Ascending aorta (tissue), 2 donors: ENCODE data around the gene GLDC. TPM values are rescaled to one million over a fixed set of nuclear protein-coding genes. Genes with fewer than 3 reads are reported as not detected.

Experiments
- DNase-seq, 2 donors: peaks; one replicate each; pipeline ENCODE4 v3.0.0-alpha.2; 2019; ENCODE audit warnings: low spot score in 2 of 2
- H3K27ac ChIP-seq, 2 donors: fragments of 200-600 bp; sonication (generic); one replicate each; pipeline ENCODE4 v1.5.1; 2016 to 2017; ENCODE audit warnings: mild to moderate bottlenecking in 1 of 2
- H3K27me3 ChIP-seq: fragments of 200-600 bp; sonication (generic); one replicate; pipeline ENCODE4 v1.5.1; 2017
- H3K36me3 ChIP-seq, 2 donors: fragments of 200-600 bp; sonication (generic); one replicate each; pipeline ENCODE4 v1.5.1; 2016
- H3K4me1 ChIP-seq, 2 donors: fragments of 200-600 bp; sonication (generic); one replicate each; pipeline ENCODE4 v1.5.1; 2016 to 2017; ENCODE audit warnings: mild to moderate bottlenecking in 1 of 2
- H3K4me3 ChIP-seq, 2 donors: fragments of 200-600 bp; sonication (generic); one replicate each; pipeline ENCODE4 v1.5.1; 2016 to 2017; ENCODE audit warnings: mild to moderate bottlenecking in 1 of 2
- H3K9me3 ChIP-seq, 2 donors: fragments of 200-600 bp; sonication (generic); one replicate each; pipeline ENCODE4 v1.5.1; 2016
- CTCF ChIP-seq, 3 experiments: fragments of 200-600 bp in 2 of 3; fragments of 450-650 bp in 1 of 3; sonication (generic) in 2 of 3; IDR thresholded peaks; one replicate each; pipeline ENCODE4 v1.5.1; 2016 to 2019; ENCODE audit warnings: antibody characterized with exemption in 3 of 3, mild to moderate bottlenecking in 1 of 3, moderate library complexity in 1 of 3
- intact Hi-C: fragments of 100-400 bp; cut with DNase I; formaldehyde crosslinking; loops from one replicate; pipeline ENCODE4 v1.15.1; 2023
- total RNA-seq: library from RNA; depleted of rRNA; stranded (reverse); fragments of >200 nt; gene quantifications from one replicate; pipeline ENCODE4 v1.1.0, GENCODE V29; 2016

Gene GLDC
- total RNA-seq, 1 donor from 2014 or later, result 0.64 TPM

DNA sequence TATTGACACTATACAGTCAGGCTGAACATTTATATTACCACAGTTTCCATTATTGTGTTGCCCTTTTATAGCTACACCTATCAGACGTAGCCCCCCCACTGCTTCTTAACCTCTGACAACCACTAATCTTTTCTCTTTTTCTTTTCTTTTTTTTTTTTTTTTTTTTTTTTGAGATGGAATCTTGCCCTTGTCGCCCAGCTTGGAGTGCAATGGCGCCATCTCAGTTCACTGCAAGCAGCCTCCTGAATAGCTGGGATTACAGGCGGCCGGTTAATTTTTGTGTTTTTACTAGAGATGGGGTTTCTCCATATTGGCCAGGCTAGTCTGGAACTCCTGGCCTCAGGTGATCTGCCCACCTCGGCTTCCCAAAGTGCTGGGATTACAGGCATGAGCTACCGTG, 157.1 kb downstream of the GLDC start:
- H3K4me1 ChIP-seq, result no peaks in the 10 kb centered on the region
- intact Hi-C loops, result no loop called here
- H3K4me3 ChIP-seq, result no peak overlapping the region
- TF ChIP-seq CTCF (IDR thresholded peaks at IDR 0.05), result no peak
- DNase-seq, result no peak
- H3K27me3 ChIP-seq, result no peaks in the 10 kb centered on the region
- H3K36me3 ChIP-seq, result peaks cover 25 to 49% of the 10 kb centered on the region in 2 donors
- H3K27ac ChIP-seq, result no peak overlapping the region
- H3K9me3 ChIP-seq, result no peaks in the 10 kb centered on the region

GRCh38 chr9:6484210-6484609, 161.3 kb downstream of the GLDC start:
- no peaks in the 10 kb centered on the region for H3K27me3 ChIP-seq
- intact Hi-C loops, result no loop called here
- H3K36me3 ChIP-seq, result peaks cover 40 to 65% of the 10 kb centered on the region in 2 donors
- no peak for DNase-seq
- H3K9me3 ChIP-seq, result no peaks in the 10 kb centered on the region
- H3K4me1 ChIP-seq, result no peaks in the 10 kb centered on the region
- no peak for TF ChIP-seq CTCF (IDR thresholded peaks at IDR 0.05)
- H3K4me3 ChIP-seq, result no peak overlapping the region
- H3K27ac ChIP-seq, result no peak overlapping the region

Other genes starting within 250 kb of the GLDC start
- gene UHRF2, start 232.5 kb downstream of the GLDC start, total RNA-seq, result 22.8 TPM
- gene KDM4C, start 112.2 kb upstream of the GLDC start, total RNA-seq, result 12.7 TPM